Measurements from ENCODE around the gene THSD8.
A peak's percentile ranks its signal among the peaks of the same experiment; 100 is the strongest.

- TF ChIP-seq CTCF (IDR thresholded peaks at IDR 0.05; ENCODE audit: control extremely low read depth in 1 of 3, insufficient read depth in 1 of 3, low read depth in 1 of 3, low read length in 3 of 3) (peak; percentile 81 to 92 (median 81)), EZH2 (IDR thresholded peaks at IDR 0.05; ENCODE audit: low read depth, low read length, severe bottlenecking) (no peak), ZNF274 (IDR thresholded peaks at IDR 0.05; ENCODE audit: borderline replicate concordance, extremely low read depth, low read length) (no peak), CHD2 (IDR thresholded peaks at IDR 0.05; ENCODE audit: low read length) (no peak), HDAC2 (IDR thresholded peaks at IDR 0.05; ENCODE audit: borderline replicate concordance in 1 of 2, low read depth in 2 of 2, low read length in 2 of 2) (no peak), EGR1 (IDR thresholded peaks at IDR 0.05; ENCODE audit: borderline replicate concordance, low read depth, low read length) (no peak), USF2 (IDR thresholded peaks at IDR 0.05; ENCODE audit: low read length) (no peak)
Observed at GRCh38 chr19:12777217-12778016, 24.5 kb upstream of the THSD8 start.

All from H1 (cell line).